Glomerular visceral epithelial cell (primary cell): ENCODE measurements around the gene CDC42EP5.
"Not testable (repeated sequence)": the region's sequence is repeated elsewhere in the genome, so short reads cannot be mapped to it uniquely, and the experiment has no call there.

Source experiments
- DNase-seq: peaks from one replicate; pipeline ENCODE4 v3.0.0-alpha.2; 2016; ENCODE audit errors: extremely low spot score

The CDC42EP5 gene, protein sequence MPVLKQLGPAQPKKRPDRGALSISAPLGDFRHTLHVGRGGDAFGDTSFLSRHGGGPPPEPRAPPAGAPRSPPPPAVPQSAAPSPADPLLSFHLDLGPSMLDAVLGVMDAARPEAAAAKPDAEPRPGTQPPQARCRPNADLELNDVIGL

DNA sequence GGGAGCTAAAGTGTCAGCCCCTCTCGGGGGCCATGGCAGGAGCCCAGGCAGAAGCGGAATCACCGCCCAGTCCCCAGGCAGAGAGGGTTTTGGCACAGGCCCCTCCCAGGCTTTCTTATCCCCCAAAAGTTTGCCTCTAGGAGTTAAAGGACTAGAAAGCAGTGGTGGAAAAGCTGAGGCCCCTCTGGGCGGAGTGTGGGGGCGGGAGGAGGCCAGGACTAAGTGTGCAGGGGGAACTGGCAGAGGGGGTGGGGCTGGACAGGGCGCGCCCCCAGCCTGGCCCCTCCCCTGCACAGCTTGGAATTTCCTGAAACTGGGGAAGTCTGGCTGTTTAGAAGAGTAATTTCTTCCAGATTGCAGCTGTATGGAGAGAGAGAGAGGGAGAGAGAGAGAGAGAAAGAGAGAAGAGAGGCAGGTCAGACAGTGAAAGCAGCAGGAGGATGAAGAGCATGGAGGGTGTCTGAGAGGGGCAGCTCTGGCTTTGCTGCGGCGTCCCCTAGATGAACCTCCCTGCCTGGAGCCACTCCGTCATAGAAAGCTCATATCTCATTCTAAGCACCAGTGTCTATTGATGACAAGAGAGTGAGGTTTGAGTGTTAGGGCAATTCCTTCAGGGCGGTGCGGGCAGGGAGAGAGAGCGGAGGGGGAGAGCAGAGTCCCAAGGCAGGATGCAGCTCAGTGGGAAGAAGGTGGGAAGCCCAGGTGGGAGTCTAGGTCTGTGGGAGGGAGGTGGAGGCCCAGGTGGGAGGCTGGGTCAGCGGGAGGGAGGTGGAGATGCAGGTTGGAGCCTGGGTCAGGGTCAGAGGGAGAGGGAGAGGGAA is at the start of gene CDC42EP5:
TSS of gene CDC42EP5 (minus strand) at position 226 of the 821 bp plus-strand sequence. CDS start 7,749 bp downstream, outside the sequence.
- DNase-seq = peak; percentile 52

DNA sequence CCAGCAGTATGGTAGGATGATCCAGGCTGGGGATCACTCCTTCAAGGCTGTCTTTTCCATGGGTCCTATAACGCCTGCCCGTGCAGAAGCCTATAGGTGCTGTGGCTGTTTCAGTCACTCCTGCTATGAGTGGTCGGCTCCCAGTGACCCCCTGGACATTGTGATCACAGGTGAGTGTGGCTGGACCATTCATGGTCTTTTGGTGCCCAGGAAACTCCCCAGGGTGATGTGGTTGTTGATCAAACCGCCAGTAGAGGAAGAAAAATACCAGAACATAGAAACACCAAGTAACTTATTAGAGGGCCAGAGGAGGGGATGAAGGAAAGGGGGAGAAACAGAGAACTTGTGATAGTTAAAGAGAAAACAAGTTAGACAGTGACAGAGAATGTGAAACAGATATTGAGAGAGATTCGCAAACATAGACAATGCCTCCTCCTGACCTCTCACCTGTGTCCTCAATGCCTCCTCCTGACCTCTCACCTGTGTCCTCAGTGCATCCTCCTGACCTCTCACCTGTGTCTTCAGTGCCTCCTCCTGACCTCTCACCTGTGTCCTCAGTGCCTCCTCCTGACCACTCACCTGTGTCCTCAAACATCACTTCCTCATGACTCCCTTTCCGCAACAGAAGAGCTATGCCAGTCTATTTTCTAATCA is 48.9 kb upstream of the CDC42EP5 start:
- no peak for DNase-seq

DNA sequence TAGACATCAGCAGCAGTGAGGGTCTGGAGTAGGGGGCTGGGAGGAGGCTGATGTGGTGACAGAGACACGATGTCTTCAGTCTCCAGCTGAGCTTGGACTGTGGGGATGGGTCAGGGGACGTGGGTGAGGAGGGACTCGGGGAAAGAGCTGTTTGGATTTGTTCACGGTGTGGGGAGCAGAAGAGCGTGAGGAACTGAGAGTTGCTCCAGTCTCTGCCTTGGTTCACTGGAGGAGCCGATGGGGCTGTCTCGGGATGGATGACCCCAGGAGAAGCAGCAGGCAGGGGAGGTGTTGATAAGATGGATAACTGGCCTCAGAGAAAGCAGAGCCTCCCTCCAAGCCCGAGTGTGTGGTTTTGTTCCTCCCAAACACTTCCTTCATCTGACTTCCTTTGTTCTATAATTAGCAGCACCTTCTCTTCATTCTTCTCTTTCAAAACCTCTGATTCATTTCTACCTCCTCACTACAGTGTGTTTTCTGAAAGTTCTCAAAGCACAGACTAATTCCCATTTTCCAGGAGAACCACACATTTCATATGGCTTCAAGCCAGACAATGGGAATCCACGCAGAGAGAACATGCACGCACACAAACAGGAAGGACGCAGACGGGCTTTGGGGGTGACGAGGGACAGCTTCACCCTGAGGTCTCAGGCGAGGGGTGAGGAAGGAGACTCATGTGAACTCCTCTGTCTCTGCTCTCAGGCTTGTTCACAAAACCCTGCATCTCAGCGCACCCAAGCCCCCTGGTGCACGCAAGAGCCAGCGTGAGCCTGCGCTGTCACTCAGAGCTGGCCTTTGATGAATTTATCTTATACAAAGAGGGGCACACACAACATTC is 48.1 kb upstream of the CDC42EP5 start:
- no peak for DNase-seq

DNA sequence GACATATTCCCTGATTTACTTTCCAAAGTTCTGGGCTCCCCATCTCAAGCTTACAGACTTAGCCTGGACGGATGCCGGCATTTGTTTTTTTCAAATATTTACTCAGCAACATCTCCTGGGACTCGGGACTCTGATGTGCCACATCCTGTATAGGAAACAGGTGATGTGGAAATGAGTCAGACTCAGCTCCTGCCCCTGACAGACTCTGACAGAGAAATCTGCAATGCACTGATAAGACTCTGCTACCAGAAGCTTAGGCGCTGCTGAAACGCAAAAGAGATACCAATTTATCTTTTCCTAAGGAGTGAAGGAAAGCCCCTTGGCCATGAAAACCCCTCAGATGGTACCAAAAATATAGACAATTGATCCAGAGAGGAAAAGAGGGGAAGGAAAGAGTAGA is 45.7 kb upstream of the CDC42EP5 start:
- DNase-seq = no peak

DNA sequence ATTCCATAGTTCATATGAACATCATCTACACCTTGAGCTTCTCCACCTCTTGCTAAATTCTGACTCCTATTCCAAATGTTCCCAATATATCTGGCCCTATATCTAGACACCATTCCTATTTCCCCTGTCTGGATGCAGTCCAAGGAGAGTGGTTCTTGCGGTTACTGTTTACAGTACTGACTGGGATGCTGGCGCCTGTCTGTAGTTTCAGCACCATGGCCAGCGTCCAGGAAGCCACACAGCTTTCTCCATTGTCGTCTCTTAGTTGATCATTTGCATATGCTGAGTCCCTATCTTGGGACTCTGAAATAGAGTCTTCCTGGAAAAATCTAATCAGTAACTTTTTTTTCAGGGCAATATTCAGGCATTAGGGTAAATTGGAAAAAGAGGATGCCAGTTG is 44.4 kb upstream of the CDC42EP5 start:
- DNase-seq = peak; percentile 56

DNA sequence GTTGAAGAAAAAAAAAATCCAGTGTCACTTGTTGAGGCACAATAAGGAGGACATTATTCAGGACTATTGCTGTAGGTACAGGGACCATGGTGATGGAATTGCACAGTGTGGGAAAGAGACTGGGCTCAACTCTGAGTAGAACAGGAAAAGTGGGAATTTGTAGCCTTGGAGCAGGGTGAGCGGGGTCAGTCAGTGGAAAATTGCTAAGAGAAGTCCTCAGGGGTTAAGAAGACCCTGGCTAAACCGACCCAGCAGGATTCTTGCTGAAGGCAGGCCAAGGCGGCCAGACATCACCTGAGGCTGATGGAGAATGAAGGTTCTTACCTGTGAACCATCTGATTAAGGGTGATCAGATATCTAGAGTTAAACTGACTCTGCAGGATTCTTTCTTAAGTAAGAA is 42.1 kb upstream of the CDC42EP5 start:
- no peak for DNase-seq

DNA sequence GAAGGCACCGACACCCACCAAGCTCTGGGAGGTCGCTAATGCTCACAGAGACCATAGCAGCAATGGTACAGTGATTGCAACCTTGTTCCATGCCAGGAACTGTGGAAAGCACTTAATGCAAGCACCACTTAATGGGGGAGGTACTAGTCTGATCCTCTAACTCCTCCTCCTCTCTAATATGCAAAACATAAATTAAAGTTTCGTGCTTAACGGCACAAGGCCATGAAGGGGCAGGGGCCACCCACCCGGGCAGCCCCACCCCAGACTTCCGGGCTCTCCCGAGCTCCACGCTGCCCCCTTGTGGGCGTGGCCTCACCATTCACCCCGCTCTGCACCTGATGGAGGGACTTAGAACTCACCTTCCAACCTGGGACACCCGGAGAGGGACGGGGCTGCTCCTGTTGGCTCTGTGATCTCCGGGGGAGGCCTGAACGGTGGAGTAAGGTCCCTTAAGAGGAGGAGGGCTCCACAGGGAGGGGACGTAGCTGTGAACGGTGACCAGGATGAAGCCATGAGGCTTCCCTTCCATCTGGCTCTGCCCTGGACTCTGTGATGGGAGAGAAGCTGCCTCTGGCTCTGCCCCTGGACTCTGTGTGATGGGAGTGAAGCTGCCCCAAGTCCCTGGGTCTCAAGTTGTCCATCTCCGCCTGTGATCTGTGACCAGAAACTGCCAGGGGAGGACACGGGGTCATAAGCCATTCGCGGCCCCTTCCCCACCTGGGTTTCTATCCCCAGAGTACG is 36.3 kb upstream of the CDC42EP5 start:
- not testable (repeated sequence) for DNase-seq

DNA sequence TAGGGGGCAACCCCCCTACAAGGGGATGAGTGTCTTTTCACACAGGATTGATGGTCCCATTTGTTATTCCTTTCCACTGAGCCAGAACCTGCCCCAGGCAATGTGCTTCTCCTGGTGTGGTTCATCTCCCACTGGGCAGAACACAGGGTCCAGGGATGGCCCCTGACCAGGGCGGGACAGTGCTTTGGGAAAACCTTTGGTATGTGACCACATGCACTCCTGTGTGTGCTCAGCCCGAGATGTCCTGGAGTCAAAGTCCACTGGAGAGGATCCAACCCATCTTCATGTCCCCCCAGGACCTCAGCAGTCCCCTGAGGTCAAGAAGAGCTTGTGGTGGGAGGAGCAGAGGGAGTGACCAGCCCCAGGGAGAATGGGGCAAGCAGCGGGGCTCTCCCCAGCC is 35.4 kb upstream of the CDC42EP5 start:
- DNase-seq = not testable (repeated sequence)

DNA sequence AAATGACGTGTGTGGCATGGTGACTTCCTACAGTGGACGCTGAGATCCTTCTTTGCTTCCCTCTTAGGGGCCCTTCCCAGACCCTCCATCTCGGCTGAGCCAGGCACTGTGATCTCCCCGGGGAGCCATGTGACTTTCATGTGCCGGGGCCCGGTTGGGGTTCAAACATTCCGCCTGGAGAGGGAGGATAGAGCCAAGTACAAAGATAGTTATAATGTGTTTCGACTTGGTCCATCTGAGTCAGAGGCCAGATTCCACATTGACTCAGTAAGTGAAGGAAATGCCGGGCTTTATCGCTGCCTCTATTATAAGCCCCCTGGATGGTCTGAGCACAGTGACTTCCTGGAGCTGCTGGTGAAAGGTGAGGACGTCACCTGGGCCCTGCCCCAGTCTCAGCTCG is 34.7 kb upstream of the CDC42EP5 start:
- DNase-seq = no peak

DNA sequence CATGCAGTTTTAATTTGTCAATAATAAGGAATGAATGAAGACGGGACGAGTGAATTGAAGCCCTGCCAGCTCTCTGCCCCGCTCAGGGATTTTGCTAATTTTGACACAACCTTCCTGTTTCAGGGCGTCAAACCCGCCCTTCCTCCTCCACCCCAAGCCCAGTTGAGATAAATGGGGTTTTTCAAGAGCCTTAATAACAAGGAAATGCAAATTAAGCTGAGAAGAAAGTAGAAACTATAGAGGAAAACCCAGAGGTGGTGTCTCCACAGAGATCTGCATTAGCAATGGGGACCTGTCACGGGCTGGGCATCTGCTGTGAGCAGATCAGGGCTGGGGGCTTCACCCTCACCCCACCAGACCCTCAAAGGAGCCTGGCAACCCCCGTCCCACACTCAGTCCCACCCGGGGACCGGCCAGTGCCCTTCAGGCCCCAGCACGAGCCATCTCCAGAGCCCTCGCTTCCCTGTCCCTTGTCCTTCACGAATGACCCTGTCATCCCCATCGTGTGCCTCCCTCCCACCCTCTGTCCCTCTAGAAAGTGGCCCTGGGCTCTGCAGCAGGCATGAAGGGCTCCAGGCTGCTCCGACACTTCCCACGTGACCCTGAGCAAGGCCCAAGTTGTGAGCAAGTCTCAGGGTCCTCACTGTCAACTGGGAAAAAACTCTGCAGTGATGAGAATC is 34.1 kb upstream of the CDC42EP5 start:
- not testable (repeated sequence) for DNase-seq

DNA sequence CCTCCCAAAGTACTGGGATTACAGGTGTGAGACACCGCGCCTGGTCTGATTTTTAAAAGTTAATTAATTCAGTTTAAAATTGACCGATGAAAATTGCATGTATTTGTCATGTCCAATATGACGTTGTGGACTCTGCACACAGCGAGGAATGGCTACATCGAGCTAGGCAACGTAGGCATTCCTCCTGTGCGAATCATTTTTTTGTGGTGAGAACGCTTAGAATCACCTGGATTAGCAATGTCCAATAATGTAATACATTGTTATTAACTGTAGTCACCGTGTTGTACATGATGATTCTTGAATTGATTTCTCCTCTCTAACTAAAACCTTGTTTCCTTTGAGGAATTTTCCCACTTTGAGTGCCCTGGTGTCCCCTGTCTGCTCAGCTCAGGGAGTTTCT is 33.0 kb upstream of the CDC42EP5 start:
- DNase-seq = no peak

DNA sequence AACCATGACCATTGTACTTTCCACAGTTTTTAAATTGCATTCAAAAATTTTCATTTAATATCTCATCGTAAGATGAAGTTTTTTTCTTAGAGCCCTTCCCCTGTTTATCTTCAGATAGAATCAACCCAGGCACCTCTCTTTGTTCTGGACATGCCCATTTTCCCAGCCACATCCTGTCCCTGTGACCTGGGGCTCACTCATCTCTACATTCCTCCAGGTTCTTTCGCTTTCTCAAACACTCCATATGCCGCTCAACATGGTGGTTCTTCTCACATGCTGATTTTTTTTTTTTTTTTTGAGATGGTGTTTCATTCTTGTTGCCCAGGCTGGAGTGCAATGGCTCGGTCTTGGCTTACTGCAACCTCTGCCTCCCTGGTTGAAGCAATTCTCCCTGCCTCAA is 32.4 kb upstream of the CDC42EP5 start:
- not testable (repeated sequence) for DNase-seq

DNA sequence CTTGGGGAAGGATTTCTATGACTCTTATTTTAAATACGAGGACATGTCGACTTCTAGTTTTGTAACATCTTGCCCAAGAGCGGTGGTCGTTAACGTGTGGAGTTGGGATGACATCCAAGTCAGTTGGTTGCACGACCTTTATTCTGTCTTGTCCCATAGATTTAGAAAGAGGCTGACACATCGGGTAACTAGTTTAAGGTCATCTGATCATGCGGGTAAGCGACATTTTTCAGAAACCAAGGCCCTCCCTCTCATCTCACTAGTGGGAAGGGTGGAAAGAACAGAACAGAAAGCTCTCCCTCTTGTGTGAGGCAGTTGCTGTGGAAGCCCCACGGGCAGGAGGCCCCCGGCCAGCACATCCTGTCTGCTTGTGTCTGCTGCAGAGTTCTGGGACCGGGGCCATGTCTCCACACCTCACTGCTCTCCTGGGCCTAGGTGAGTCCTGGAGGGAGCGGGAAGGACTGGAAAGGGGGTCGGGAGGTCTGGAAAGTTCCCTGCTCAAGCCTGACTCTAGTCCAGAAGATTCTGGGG is 29.5 kb upstream of the CDC42EP5 start, which contains the start of gene LAIR2:
TSS of gene LAIR2 (plus strand) at position 314 of the 531 bp plus-strand sequence. CDS start at position 402, 88 bp downstream.
- DNase-seq = no peak

DNA sequence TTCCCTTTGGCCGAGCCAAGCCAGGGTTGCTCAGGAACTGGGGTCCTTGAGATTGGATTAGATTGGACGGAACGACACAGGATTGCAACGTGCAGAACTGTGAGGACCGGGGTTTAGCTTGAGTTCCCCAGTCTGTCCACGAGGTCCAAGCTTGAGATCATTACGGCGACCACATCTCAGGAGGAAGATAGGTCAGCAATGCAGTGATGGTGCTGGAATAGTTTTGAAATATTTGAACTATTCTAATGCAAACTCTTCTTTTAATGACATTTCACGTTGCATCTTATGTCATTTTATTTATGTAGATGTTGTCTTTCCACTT is 25.3 kb upstream of the CDC42EP5 start:
- not testable (repeated sequence) for DNase-seq

DNA sequence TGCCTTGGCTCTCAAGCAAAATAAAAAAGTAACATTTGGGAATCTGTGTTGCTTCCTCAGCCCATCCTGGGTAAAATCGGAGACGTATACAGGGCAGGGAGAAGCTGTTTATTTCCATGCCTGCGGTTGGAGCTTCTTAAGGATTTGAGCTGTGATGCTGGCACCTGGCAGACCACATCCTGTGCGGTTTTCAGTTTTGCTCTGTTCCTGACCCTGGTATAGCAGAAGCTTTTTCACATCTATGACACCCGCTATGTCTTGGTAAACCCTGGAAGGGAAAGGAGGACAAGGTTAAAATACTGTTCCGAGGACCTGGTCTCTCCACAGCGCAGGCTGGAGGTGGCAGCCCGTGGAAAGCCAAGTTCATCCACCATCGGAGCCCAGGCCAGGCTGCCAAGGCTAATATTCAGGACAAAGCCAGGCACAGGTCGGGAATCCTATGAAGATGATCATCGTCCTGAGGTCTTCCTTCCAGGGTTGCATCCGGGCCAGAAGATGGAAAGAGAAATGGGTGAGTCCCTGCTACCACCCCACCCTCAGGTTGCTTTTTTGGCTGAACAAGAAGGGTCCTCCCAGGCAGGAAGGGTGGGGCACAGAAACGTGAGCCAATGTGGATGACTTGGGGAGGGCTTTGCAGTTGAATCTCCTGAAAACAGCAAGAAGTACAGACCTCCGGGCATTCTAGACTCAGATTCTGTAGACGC is 24.8 kb upstream of the CDC42EP5 start:
- not testable (repeated sequence) for DNase-seq

DNA sequence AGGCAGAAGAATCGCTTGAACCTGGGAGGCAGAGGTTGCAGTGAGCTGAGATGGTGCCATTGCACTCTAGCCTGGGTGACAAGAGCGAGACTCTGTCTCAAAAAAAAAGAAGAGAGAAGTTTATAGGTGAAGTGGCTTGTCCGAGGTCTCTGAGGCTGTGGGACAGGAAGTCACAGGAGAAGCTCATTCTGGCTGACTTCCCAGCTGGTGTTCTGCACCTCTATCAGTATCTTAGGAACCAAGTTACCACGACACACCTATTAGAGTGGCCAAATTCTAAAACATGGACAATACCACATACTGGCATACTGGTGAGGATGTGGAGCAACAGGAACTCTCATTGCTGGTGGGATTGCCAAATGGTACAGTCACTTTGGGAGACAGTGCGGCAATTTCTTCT is 22.2 kb upstream of the CDC42EP5 start:
- DNase-seq = not testable (repeated sequence)

DNA sequence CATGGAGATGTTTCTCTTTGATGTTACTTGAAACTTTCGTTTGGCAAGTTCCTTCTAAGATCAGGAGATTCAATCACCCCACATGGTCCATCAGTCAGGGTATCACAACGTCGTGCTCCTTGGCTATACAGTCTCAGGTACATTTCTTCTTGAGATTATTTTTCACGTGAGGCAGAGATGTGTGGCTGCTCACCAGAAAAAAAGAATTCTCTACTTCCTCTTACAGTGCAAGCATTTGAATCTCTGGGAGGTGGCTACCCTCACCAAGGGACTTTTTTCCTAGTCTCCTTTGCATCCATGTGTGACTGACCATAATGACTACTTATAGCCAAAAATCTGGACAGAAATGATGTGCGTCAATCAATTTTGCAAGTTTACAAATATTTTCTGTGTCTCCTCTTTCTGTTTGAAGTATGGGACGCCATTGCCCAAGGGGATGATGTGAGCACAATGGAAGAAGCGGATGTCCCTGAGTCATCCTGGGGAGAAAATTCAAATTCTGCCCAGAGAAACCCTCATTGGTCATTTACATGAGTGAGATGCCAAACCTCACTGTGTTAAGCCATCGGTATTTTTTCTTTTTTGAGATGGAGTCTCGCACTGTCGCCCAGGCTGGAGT is 21.0 kb upstream of the CDC42EP5 start:
- DNase-seq = no peak

DNA sequence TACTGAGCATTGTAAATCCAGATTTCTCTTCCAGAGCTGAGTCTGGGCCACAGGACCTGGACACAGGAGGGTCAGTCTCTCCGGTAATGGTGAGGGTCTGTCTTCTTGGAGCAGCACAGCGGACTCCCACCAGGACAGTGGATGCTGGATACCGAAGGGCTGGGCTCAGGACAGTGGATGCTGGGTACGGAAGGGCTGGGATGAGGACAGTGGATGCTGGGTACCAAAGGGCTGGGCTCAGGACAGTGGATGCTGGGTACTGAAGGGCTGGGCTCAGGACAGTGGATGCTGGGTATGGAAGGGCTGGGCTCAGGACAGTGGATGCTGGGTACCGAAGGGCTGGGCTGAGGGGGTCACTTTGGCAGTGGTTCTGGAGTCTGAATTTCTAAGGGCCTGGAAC is 20.0 kb upstream of the CDC42EP5 start:
- DNase-seq = not testable (repeated sequence)

DNA sequence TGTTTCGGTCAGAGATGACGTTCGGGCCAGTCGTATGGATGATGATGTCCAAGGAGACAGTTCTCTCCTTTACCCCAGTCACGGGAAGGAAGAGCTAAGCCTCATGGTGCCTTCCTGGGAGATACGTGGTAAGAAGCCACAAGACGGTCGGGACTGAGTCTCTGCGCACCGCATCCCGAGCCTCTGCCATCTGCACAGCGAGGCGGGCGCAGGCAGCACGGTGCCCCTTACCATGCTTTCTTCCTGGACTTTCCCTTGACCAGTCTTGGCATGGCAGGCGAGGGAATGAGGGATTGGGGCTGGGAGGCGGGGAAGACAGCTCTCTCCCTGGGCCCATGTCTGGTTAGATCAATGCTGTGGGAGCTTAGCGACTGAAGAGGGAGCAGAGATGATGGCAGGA is 19.5 kb upstream of the CDC42EP5 start:
- no peak for DNase-seq
